Gastrocnemius medialis (tissue), 4 donors: ENCODE data around the gene APH1B.

ENCODE experiments used
- POLR2A ChIP-seq, 2 donors: fragments of 450-650 bp; IDR thresholded peaks; one replicate each; pipeline ENCODE4 v1.6.1; 2017; ENCODE audit warnings: antibody characterized with exemption in 2 of 2, mild to moderate bottlenecking in 2 of 2, moderate library complexity in 2 of 2
- TF ChIP-seq, protein P1 (sequence below), 5 experiments: fragments of 450-650 bp in 3 of 5; fragments of 200-600 bp in 2 of 5; sonication (generic) in 2 of 5; IDR thresholded peaks in 4 of 5; conservative IDR thresholded peaks in 1 of 5; 1 replicate in 4 of 5; 2 replicates in 1 of 5; pipeline ENCODE4 v1.5.1; 2016 to 2019; ENCODE audit warnings: antibody characterized with exemption in 5 of 5, mild to moderate bottlenecking in 3 of 5, moderate library complexity in 3 of 5

DNA sequence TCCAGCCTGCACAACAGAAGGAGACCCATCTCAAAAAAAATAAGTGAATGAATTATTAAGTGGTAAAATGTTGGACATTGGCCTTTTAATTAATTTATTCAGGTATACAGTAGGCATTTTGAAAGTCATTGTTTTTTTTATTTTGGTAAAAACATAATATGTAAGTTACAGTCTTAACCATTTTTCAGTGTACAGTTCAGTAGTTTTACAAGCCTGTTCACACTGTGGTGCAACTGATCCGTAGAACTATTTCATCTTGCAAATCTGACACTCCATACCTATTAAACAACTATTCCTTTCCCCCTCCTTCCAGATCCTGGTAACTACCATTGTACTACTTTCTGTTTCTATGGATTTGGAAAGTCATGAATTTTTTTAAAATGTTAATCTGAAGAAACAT is 36.1 kb upstream of the APH1B start:
- TF ChIP-seq, protein P1, sequence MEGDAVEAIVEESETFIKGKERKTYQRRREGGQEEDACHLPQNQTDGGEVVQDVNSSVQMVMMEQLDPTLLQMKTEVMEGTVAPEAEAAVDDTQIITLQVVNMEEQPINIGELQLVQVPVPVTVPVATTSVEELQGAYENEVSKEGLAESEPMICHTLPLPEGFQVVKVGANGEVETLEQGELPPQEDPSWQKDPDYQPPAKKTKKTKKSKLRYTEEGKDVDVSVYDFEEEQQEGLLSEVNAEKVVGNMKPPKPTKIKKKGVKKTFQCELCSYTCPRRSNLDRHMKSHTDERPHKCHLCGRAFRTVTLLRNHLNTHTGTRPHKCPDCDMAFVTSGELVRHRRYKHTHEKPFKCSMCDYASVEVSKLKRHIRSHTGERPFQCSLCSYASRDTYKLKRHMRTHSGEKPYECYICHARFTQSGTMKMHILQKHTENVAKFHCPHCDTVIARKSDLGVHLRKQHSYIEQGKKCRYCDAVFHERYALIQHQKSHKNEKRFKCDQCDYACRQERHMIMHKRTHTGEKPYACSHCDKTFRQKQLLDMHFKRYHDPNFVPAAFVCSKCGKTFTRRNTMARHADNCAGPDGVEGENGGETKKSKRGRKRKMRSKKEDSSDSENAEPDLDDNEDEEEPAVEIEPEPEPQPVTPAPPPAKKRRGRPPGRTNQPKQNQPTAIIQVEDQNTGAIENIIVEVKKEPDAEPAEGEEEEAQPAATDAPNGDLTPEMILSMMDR (IDR thresholded peaks at IDR 0.05 in 4 of 5, conservative IDR thresholded peaks at IDR 0.05 in 1 of 5): no peak
- no peak for TF ChIP-seq POLR2A (IDR thresholded peaks at IDR 0.05)
